HG03558 (cell line): Measurements from ENCODE around the gene MUC2.

Experiments
- ATAC-seq: cut with Tn5 transposase; IDR thresholded peaks from one replicate; pipeline ENCODE4 v1.9.1; 2021; ENCODE audit warnings: moderate number of reproducible peaks; ENCODE audit not compliant: unreplicated experiment; ENCODE audit errors: extremely low read depth

MUC2 gene

GRCh38 chr11:1084561-1085439 lies 10.1 kb downstream of the MUC2 start:
- no peak for ATAC-seq

- ATAC-seq = no peak
These were observed 10.9 kb downstream of the MUC2 start for GRCh38 chr11:1085440-1086170.

- no peak for ATAC-seq
These were observed 11.8 kb downstream of the MUC2 start for GRCh38 chr11:1086171-1087102.

GRCh38 chr11:1087279-1087960 lies 12.7 kb downstream of the MUC2 start:
- no peak for ATAC-seq

- no peak for ATAC-seq
These were observed 13.6 kb downstream of the MUC2 start for GRCh38 chr11:1087961-1088926.

GRCh38 chr11:1088927-1089737 lies 14.5 kb downstream of the MUC2 start:
- ATAC-seq = no peak

- no peak for ATAC-seq
These were observed 15.3 kb downstream of the MUC2 start for GRCh38 chr11:1089738-1090599.

- no peak for ATAC-seq
These were observed 16.1 kb downstream of the MUC2 start for GRCh38 chr11:1090600-1091331.

- ATAC-seq = no peak
These were observed 16.8 kb downstream of the MUC2 start for GRCh38 chr11:1091332-1092083.

- no peak for ATAC-seq
These were observed 17.5 kb downstream of the MUC2 start for GRCh38 chr11:1092145-1092670.

GRCh38 chr11:1092919-1093318 lies 18.2 kb downstream of the MUC2 start:
- no peak for ATAC-seq

- no peak for ATAC-seq
These were observed 25.1 kb downstream of the MUC2 start for GRCh38 chr11:1099519-1100355.

- no peak for ATAC-seq
These were observed 26.0 kb downstream of the MUC2 start for GRCh38 chr11:1100417-1101245.
